Esophagus squamous epithelium (tissue), 5 donors: ENCODE measurements around the gene UMODL1. TPM values are rescaled to one million over a fixed set of nuclear protein-coding genes. Genes with fewer than 3 reads are reported as not detected.

Experiments
- DNase-seq: peaks from one replicate; lab custom pipeline; 2025; lab: John Stamatoyannopoulos, UW
- H3K27ac ChIP-seq, 4 donors: fragments of 200-600 bp; sonication (generic); one replicate each; pipeline ENCODE4 v1.5.1; 2016 to 2019; ENCODE audit warnings: mild to moderate bottlenecking in 1 of 4
- H3K27me3 ChIP-seq, 4 donors: fragments of 200-600 bp; sonication (generic); 1 replicate in 3 of 4; 2 replicates in 1 of 4; pipeline versions ENCODE4 v1.5.1 to v1.6.0; 2017 to 2021; ENCODE audit warnings: antibody characterized with exemption in 1 of 4
- H3K36me3 ChIP-seq, 3 donors: fragments of 200-600 bp; sonication (generic); one replicate each; pipeline ENCODE4 v1.5.1; 2016 to 2019
- H3K4me1 ChIP-seq, 3 donors: fragments of 200-600 bp; sonication (generic); one replicate each; pipeline ENCODE4 v1.5.1; 2017 to 2019
- H3K4me3 ChIP-seq, 4 donors: fragments of 200-600 bp; sonication (generic); 1 replicate in 3 of 4; 2 replicates in 1 of 4; pipeline ENCODE4 v1.5.1; 2016 to 2019; ENCODE audit warnings: mild to moderate bottlenecking in 2 of 4, moderate library complexity in 1 of 4
- H3K9me3 ChIP-seq, 3 donors: fragments of 200-600 bp; sonication (generic); one replicate each; pipeline ENCODE4 v1.5.1; 2016 to 2019
- POLR2A ChIP-seq, 4 donors: fragments of 450-650 bp; IDR thresholded peaks; one replicate each; pipeline ENCODE4 v1.6.1; 2017; ENCODE audit warnings: antibody characterized with exemption in 4 of 4, mild to moderate bottlenecking in 4 of 4, moderate library complexity in 3 of 4
- WGBS, 2 donors: methylation state at CpG; one replicate each; pipeline ENCODE4 v1.1.5; 2018; 5-methylcytosine and 5-hydroxymethylcytosine counted together
- intact Hi-C: fragments of 100-400 bp; cut with DNase I; formaldehyde crosslinking; loops from one replicate; pipeline ENCODE4 v1.15.0; 2022
- total RNA-seq, 4 donors: library from RNA; depleted of rRNA; stranded (reverse); fragments of >200 nt; gene quantifications; one replicate each; pipeline ENCODE4 v1.1.0, GENCODE V29; 2016
- TF ChIP-seq, protein P1 (sequence below), 6 experiments: fragments of 450-650 bp in 4 of 6; fragments of 200-600 bp in 2 of 6; sonication (generic) in 2 of 6; IDR thresholded peaks; one replicate each; pipeline ENCODE4 v1.5.1; 2016 to 2019; ENCODE audit warnings: antibody characterized with exemption in 6 of 6, mild to moderate bottlenecking in 4 of 6, moderate library complexity in 4 of 6
- donor health status: DM: yes; HTN: yes; CAD: no.

UMODL1 gene
- total RNA-seq, 4 donors from 2014 or later: not detected

DNA sequence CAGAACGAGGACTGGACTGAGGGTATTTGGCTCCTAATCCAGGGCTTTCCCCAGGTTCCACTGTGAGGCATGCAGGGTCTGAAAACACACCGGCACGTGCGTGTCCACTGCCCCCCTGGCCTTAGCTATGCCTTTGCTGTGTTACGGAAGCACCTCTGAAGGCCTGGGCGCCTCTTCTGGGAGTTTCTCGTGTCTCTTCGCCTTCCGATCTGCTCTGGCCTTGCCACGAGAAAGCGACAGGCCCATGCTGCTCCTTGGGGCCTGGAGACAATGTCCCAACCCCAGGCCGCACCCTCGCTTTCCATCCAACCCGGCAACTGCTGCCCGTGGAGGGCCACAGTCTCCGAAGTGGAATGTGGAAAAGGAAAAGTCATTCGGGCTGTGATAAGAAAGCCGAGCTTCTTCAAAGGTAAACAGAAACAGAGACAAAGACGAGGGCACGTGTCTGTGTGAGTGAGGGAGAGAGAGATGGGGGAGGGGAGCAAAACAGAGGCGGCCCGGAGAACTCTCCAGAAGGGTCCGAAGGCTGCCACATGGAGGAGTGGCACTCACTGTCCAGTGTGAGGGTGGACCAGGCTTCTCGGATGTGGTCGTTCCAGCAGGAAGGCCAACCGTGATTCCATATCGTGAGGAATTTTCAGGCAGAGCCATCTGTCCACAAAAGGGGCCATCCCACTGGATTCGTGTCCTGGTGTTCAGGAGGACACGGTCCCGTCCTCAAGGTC, 3.4 kb upstream of the UMODL1 start:
- Histone ChIP-seq H3K36me3 (no peaks in the 10 kb centered on the region), H3K27me3 (peaks cover 0 to 13% (median 0%) of the 10 kb centered on the region in 4 donors), H3K9me3 (no peaks in the 10 kb centered on the region), H3K27ac (no peak overlapping the region), H3K4me3 (no peak overlapping the region), H3K4me1 (peaks cover 16 to 26% (median 18%) of the 10 kb centered on the region in 3 donors)
- DNase-seq: no peak
- 81 to 82% methylated on average over 15 to 23 of the region's 30 CpGs for WGBS, 2 donors
- intact Hi-C loops: no loop called here
- TF ChIP-seq, protein P1, sequence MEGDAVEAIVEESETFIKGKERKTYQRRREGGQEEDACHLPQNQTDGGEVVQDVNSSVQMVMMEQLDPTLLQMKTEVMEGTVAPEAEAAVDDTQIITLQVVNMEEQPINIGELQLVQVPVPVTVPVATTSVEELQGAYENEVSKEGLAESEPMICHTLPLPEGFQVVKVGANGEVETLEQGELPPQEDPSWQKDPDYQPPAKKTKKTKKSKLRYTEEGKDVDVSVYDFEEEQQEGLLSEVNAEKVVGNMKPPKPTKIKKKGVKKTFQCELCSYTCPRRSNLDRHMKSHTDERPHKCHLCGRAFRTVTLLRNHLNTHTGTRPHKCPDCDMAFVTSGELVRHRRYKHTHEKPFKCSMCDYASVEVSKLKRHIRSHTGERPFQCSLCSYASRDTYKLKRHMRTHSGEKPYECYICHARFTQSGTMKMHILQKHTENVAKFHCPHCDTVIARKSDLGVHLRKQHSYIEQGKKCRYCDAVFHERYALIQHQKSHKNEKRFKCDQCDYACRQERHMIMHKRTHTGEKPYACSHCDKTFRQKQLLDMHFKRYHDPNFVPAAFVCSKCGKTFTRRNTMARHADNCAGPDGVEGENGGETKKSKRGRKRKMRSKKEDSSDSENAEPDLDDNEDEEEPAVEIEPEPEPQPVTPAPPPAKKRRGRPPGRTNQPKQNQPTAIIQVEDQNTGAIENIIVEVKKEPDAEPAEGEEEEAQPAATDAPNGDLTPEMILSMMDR (IDR thresholded peaks at IDR 0.05): no peak
- no peak for TF ChIP-seq POLR2A (IDR thresholded peaks at IDR 0.05)

DNA sequence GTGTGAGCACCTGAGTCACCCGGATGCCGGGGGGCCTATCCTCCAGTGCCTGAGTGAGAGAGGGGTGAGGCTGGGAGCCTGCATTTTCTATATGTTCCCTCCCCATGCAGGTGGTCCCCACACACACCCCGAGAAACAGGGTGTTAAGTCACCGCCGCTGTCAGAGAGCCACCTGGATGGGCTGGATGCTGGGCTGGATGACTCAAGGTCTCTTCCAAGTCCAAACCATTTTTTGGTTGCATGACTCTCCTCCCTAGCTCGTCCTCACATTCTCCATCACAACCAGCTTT, 2.9 kb upstream of the UMODL1 start:
- H3K9me3 ChIP-seq: no peaks in the 10 kb centered on the region
- H3K27me3 ChIP-seq: peaks cover 0 to 17% (median 0%) of the 10 kb centered on the region in 4 donors
- WGBS, 2 donors: 85 to 93% methylated on average over 4 to 6 of the region's 6 CpGs
- TF ChIP-seq, protein P1 (IDR thresholded peaks at IDR 0.05): no peak
- TF ChIP-seq POLR2A (IDR thresholded peaks at IDR 0.05): no peak
- H3K36me3 ChIP-seq: no peaks in the 10 kb centered on the region
- H3K4me1 ChIP-seq: peaks cover 11 to 21% (median 14%) of the 10 kb centered on the region in 3 donors
- intact Hi-C loops: no loop called here
- DNase-seq: no peak
- H3K27ac ChIP-seq: no peak overlapping the region
- no peak overlapping the region for H3K4me3 ChIP-seq

DNA sequence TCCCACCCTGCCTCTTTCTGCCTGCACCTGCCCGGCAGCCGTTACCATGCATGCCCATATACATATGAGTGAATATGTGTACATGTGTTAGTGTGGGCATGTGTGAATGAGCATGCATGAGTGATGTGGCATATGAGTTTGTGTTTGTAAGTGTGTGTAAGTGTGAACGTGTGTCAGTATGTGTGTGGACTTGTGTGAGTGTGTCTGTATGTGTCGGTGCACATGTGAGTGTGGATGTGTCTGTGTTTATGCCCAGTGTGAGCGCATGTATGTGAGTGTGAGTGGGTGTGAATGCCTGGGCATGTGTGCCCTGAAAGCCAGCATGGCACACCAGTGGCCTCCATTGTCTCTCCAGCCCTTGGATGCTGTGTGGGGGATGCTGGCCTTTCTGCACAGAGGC, 2.5 kb upstream of the UMODL1 start:
- H3K27ac ChIP-seq: no peak overlapping the region
- intact Hi-C loops: no loop called here
- H3K9me3 ChIP-seq: no peaks in the 10 kb centered on the region
- H3K27me3 ChIP-seq: peaks cover 0 to 21% (median 0%) of the 10 kb centered on the region in 4 donors
- no peak for TF ChIP-seq POLR2A (IDR thresholded peaks at IDR 0.05)
- TF ChIP-seq, protein P1 (IDR thresholded peaks at IDR 0.05): no peak
- WGBS, 2 donors: 89 to 90% methylated on average over 5 of the region's 5 CpGs
- peaks cover 7 to 17% (median 10%) of the 10 kb centered on the region in 3 donors for H3K4me1 ChIP-seq
- no peaks in the 10 kb centered on the region for H3K36me3 ChIP-seq
- no peak overlapping the region for H3K4me3 ChIP-seq
- no peak for DNase-seq

DNA sequence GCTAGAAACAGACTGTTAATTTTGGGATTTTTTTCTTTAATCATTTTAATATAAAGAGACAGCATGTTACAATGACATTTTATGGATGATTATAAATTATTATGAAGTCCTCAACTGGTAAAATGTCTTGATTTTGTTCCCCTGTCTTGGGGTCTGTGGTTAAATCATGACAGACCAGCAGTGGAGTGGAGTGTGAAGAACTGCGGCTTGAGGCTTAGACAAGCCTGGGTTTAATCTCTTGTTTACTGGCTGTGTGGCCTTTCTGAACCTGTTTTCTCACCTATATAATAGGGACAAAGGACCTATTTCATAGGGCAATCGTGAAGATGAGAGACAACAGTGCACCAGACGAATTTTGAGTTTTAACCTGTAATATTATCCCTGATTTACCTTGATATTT, 1.8 kb upstream of the UMODL1 start:
- peaks cover 0 to 25% (median 0%) of the 10 kb centered on the region in 4 donors for H3K27me3 ChIP-seq
- WGBS, 2 donors: 59 to 65% methylated on average over 3 of the region's 3 CpGs
- no peak overlapping the region for H3K27ac ChIP-seq
- no peaks in the 10 kb centered on the region for H3K9me3 ChIP-seq
- no peak overlapping the region for H3K4me3 ChIP-seq
- TF ChIP-seq, protein P1 (IDR thresholded peaks at IDR 0.05): no peak
- TF ChIP-seq POLR2A (IDR thresholded peaks at IDR 0.05): no peak
- H3K36me3 ChIP-seq: no peaks in the 10 kb centered on the region
- intact Hi-C loops: no loop called here
- no peak for DNase-seq
- peaks cover 1 to 10% (median 4%) of the 10 kb centered on the region in 3 donors for H3K4me1 ChIP-seq

DNA sequence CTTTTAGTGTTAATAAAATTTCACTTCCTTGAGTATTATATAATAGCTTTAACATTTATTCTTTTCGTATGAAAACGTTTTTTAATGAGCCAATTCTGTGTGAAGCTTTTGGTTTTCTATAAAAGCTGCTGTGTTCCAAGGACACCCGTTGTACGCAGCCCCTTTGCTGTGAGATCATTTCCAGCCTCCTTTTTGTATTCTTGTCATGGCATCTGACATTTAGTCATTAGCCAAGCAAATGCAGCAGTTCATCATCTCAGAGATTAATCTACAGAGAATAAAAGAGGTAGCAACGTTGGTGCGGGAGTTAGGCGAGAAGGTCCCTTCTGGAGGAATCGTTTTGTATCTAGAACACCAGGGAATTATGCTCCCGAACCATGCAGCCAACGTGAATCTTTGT, 1.3 kb upstream of the UMODL1 start:
- peaks cover 0 to 5% (median 1%) of the 10 kb centered on the region in 3 donors for H3K4me1 ChIP-seq
- 50 to 56% methylated on average over 10 of the region's 10 CpGs for WGBS, 2 donors
- intact Hi-C loops: no loop called here
- H3K4me3 ChIP-seq: no peak overlapping the region
- no peaks in the 10 kb centered on the region for H3K9me3 ChIP-seq
- no peak for TF ChIP-seq POLR2A (IDR thresholded peaks at IDR 0.05)
- TF ChIP-seq, protein P1 (IDR thresholded peaks at IDR 0.05): no peak
- H3K27me3 ChIP-seq: peaks cover 0 to 25% (median 0%) of the 10 kb centered on the region in 4 donors
- H3K36me3 ChIP-seq: no peaks in the 10 kb centered on the region
- H3K27ac ChIP-seq: no peak overlapping the region
- no peak for DNase-seq
